ENCODE results near the gene OVCH1. TPM values are rescaled to one million over a fixed set of nuclear protein-coding genes. Genes with fewer than 3 reads are reported as not detected.

OVCH1 gene
- total RNA-seq, 1 experiment from 2014 or later: not detected

GRCh38 chr12:29416748-29417147 is 80.7 kb downstream of the OVCH1 start:
- POLR2A ChIA-PET: no interaction called here
- TF ChIP-seq SRF (IDR thresholded peaks at IDR 0.05; ENCODE audit: low read depth) (no peak), CBX3 (IDR thresholded peaks at IDR 0.05; ENCODE audit: low read depth) (no peak), POLR2AphosphoS5 (IDR thresholded peaks at IDR 0.05; ENCODE audit: low read depth, low read length) (no peak), TCF7L2 (IDR thresholded peaks at IDR 0.05; ENCODE audit: borderline replicate concordance, extremely low read depth, insufficient read depth, insufficient read length) (no peak)

GRCh38 chr12:29415111-29415510 is 82.4 kb downstream of the OVCH1 start:
- Histone ChIP-seq H3K9me2 (ENCODE audit: insufficient read depth) (no peaks in the 10 kb centered on the region), H3K9me3 (ENCODE audit: control insufficient read depth in 1 of 2, insufficient read depth in 1 of 2, low read depth in 1 of 2, low read length in 2 of 2) (no peaks in the 10 kb centered on the region), H2AFZ (ENCODE audit: low read depth, low read length, poor library complexity, severe bottlenecking) (no peak overlapping the region), H3K79me2 (ENCODE audit: insufficient read depth, low read length) (no peaks in the 10 kb centered on the region), H3K4me1 (ENCODE audit: control insufficient read depth in 1 of 2, insufficient read depth in 2 of 2, low read length in 2 of 2) (no peaks in the 10 kb centered on the region), H3K27me3 (ENCODE audit: insufficient read depth, low read length) (no peaks in the 10 kb centered on the region), H4K20me1 (ENCODE audit: insufficient read depth) (no peaks in the 10 kb centered on the region), H3K27ac (ENCODE audit: low read depth, low read length) (no peak overlapping the region), H3K9ac (ENCODE audit: low read length) (no peak overlapping the region), H3K36me3 (ENCODE audit: control insufficient read depth in 1 of 2, insufficient read depth in 2 of 2, low read length in 2 of 2) (no peaks in the 10 kb centered on the region), H3K4me3 (replicated peaks in 1 of 2; ENCODE audit: low read depth in 1 of 2, low read length in 2 of 2) (no peak overlapping the region), H3K4me2 (ENCODE audit: low read length) (no peak overlapping the region)
- TF ChIP-seq RAD21 (IDR thresholded peaks at IDR 0.05; ENCODE audit: low read depth) (no peak), EZH2 (IDR thresholded peaks at IDR 0.05) (no peak), SP1 (IDR thresholded peaks at IDR 0.05; ENCODE audit: low read depth) (no peak), SIN3A (IDR thresholded peaks at IDR 0.05; ENCODE audit: low read depth) (no peak), MAX (IDR thresholded peaks at IDR 0.05) (no peak), POLR2A (IDR thresholded peaks at IDR 0.05; ENCODE audit: borderline replicate concordance, extremely low read depth, insufficient read depth, insufficient read length) (no peak), REST (IDR thresholded peaks at IDR 0.05; ENCODE audit: low read depth) (no peak), TCF7L2 (IDR thresholded peaks at IDR 0.05; ENCODE audit: borderline replicate concordance, extremely low read depth, insufficient read depth, insufficient read length) (no peak), CEBPB (IDR thresholded peaks at IDR 0.05; ENCODE audit: low read depth) (no peak)
- ChIA-PET CTCF (no interaction called here), RAD21 (ENCODE audit: low non-redundant PET in 1 of 2, low total read pairs in 2 of 2, uncharacterized antibody in 2 of 2, unreplicated experiment in 2 of 2) (no interaction called here), POLR2A (no interaction called here)
- BruUV-seq (replicated peaks): no TSS peak
- ATAC-seq (no peak), DNase-seq (ENCODE audit: low read depth, low spot score) (no peak)
- intact Hi-C loops (cut with micrococcal nuclease): no loop called here

More at GRCh38 chr12:29416748-29417147, 80.7 kb downstream of the OVCH1 start:
- no peaks in the 10 kb centered on the region for H3K27me3 ChIP-seq (ENCODE audit: insufficient read depth, low read length)
- H3K79me2 ChIP-seq (ENCODE audit: insufficient read depth, low read length): no peaks in the 10 kb centered on the region
- no peak for ATAC-seq
- no TSS peak for BruUV-seq (replicated peaks)
- H3K4me2 ChIP-seq (ENCODE audit: low read length): no peak overlapping the region
- no peaks in the 10 kb centered on the region for H4K20me1 ChIP-seq (ENCODE audit: insufficient read depth)
- no peak overlapping the region for H2AFZ ChIP-seq (ENCODE audit: low read depth, low read length, poor library complexity, severe bottlenecking)
- no peaks in the 10 kb centered on the region for H3K36me3 ChIP-seq (ENCODE audit: control insufficient read depth in 1 of 2, insufficient read depth in 2 of 2, low read length in 2 of 2)
- no peak overlapping the region for H3K9ac ChIP-seq (ENCODE audit: low read length)
- RAD21 ChIA-PET (ENCODE audit: low non-redundant PET in 1 of 2, low total read pairs in 2 of 2, uncharacterized antibody in 2 of 2, unreplicated experiment in 2 of 2): no interaction called here
- no peaks in the 10 kb centered on the region for H3K4me1 ChIP-seq (ENCODE audit: control insufficient read depth in 1 of 2, insufficient read depth in 2 of 2, low read length in 2 of 2)
- no peak for DNase-seq (ENCODE audit: low read depth, low spot score)
- H3K9me2 ChIP-seq (ENCODE audit: insufficient read depth): no peaks in the 10 kb centered on the region
- intact Hi-C loops (cut with micrococcal nuclease): no loop called here
- no peak overlapping the region for H3K4me3 ChIP-seq (replicated peaks in 1 of 2; ENCODE audit: low read depth in 1 of 2, low read length in 2 of 2)
- no peaks in the 10 kb centered on the region for H3K9me3 ChIP-seq (ENCODE audit: control insufficient read depth in 1 of 2, insufficient read depth in 1 of 2, low read depth in 1 of 2, low read length in 2 of 2)
- H3K27ac ChIP-seq (ENCODE audit: low read depth, low read length): no peak overlapping the region
- CTCF ChIA-PET: no interaction called here

Measured in HCT116 (cell line).